GM12891 (cell line): ENCODE results near the gene FXYD3.
"Not testable (repeated sequence)": the region's sequence is repeated elsewhere in the genome, so short reads cannot be mapped to it uniquely, and the experiment has no call there.

Experiments used
- DNase-seq: peaks from one replicate; pipeline ENCODE4 v3.0.0; 2011; ENCODE audit warnings: low spot score; ENCODE audit not compliant: insufficient read length
- FAIRE-seq: peaks from 2 replicates; lab custom pipeline; 2011; peaks lifted over from hg19 to GRCh38; lab: Jason Lieb, UNC
- PAX5 ChIP-seq: IDR thresholded peaks from 2 replicates; pipeline ENCODE4 v1.6.1; 2011; ENCODE audit warnings: low read length, moderate library complexity, mild to moderate bottlenecking; ENCODE audit not compliant: insufficient read depth, severe bottlenecking
- POLR2A ChIP-seq: IDR thresholded peaks from 2 replicates; pipeline ENCODE4 v1.6.1; 2011; ENCODE audit warnings: low read depth, low read length, control low read depth
- POLR2AphosphoS5 ChIP-seq: IDR thresholded peaks from 2 replicates; pipeline ENCODE4 v1.6.1; 2011; ENCODE audit warnings: low read depth, low read length, control low read depth
- POU2F2 ChIP-seq: IDR thresholded peaks from 2 replicates; pipeline ENCODE4 v1.6.1; 2011; ENCODE audit warnings: low read depth, mild to moderate bottlenecking, control low read depth, low read length, moderate library complexity
- SPI1 ChIP-seq: IDR thresholded peaks from 2 replicates; pipeline ENCODE4 v1.6.1; 2011; ENCODE audit warnings: low read depth, low read length, control low read depth
- TAF1 ChIP-seq: IDR thresholded peaks from 2 replicates; pipeline ENCODE4 v1.6.1; 2011; ENCODE audit warnings: low read depth, low read length, control low read depth

Gene FXYD3

DNA sequence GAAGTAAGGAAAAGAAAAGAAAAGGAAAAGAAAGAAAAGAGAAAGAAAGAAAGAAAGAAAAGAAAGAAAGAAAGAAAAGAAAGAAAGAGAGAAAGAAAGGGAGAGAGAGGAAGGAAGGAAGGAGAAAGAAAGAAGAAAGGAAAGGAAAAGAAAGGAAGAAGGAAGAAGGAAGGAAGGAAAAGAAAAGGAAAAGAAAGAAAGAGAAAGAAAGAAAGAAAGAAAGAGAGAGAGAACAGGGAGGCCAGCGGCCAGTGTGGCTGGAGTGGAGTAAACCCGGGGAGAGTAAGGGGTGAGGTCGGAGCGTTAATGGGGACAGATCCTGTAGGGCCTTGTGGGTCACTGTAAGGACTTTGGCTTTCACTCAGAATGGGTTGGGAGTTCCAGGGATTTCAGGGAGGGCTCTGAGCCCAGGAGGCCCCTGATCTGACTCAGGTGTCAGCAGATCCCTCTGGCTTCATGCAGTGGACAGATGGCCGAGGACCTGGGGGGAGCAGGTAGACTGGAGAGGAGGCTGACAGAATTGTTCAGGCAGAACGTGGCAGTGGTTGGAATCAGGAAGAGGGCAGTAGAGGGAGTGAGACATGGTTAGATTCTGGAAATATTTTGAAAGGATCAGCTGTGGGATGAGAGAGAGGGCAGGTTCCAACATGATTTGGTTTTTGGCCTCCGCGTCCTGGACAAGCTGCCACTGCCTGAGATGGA lies 19.8 kb upstream of the FXYD3 start:
- FAIRE-seq (no peak), DNase-seq (no peak)
- TF ChIP-seq SPI1: no peak
- TF ChIP-seq PAX5: no peak
- no peak for TF ChIP-seq POLR2A
- no peak for TF ChIP-seq POU2F2

- no peak for DNase-seq
- TF ChIP-seq TAF1: no peak
- TF ChIP-seq POLR2AphosphoS5: no peak
- TF ChIP-seq POU2F2: no peak
- TF ChIP-seq POLR2A: no peak
- no peak for TF ChIP-seq PAX5
- no peak for TF ChIP-seq SPI1
- no peak for FAIRE-seq
Observed at GRCh38 chr19:35098413-35099049, 17.1 kb upstream of the FXYD3 start.

DNA sequence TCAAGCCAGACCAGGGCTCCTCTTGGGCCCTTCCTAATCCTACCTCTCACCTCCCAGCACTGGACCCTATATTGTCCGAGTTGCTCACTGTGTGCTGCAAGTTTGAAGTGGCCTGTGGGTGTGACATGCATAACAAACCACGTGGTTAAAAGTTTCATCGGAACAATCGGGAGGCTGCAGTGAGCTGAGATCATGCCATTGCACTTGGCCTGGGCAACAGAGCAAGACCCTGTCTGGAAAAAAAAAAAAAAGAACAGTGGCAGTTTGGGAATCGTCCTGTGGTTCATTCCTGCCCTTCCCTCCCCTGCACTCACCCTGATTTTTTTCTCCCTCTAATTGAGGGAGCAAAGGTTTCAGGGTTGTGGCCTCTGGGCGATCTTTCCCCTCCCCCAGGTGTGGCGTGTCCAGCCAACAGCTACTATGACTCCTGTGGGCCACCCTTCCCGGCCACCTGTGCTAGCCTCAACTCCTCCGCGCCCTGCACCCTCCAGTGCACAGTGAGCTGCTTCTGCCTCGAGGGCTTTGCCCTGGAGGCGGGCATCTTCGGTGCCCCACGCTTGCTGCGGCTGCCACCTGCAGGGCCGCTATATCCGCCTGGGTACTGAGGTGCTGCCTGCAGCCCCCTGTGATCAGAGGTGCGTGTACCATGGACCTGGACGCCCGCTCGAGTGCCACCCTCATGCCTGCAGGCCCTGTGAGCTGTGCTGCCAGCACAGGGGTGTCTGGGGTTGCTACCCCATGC lies 16.3 kb upstream of the FXYD3 start:
- TF ChIP-seq POLR2A (no peak), TAF1 (no peak), POU2F2 (no peak), PAX5 (no peak), SPI1 (no peak)
- FAIRE-seq: no peak
- no peak for DNase-seq

GRCh38 chr19:35099897-35100275 lies 15.7 kb upstream of the FXYD3 start:
- TF ChIP-seq POU2F2 (no peak), PAX5 (no peak), POLR2AphosphoS5 (no peak), SPI1 (no peak), TAF1 (no peak), POLR2A (no peak)
- DNase-seq: no peak
- FAIRE-seq: no peak

- no peak for FAIRE-seq
- TF ChIP-seq TAF1 (no peak), POLR2A (no peak), POU2F2 (no peak), POLR2AphosphoS5 (no peak), SPI1 (no peak), PAX5 (no peak)
- no peak for DNase-seq
Observed at GRCh38 chr19:35100588-35101533, 14.8 kb upstream of the FXYD3 start.

DNA sequence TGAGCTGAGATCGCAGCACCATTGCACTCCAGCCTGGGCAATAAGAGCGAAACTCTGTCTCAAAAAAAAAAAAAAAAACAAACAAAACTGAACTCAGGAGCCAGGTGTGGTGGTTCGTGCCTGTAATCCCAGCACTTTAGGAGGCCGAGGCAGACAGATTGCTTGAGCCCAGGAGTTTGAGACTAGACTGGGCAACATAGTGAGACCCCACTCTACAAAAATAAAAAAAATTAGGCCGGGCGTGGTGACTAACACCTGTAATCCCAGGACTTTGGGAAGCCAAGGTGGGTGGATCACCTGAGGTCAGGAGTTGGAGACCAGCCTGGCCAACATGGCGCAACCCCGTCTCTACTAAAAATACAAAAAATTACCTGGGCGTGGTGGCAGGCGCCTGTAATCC lies 13.7 kb upstream of the FXYD3 start:
- FAIRE-seq, DNase-seq: not testable (repeated sequence)

GRCh38 chr19:35103614-35104013 lies 12.0 kb upstream of the FXYD3 start:
- not testable (repeated sequence) for FAIRE-seq, DNase-seq

- TF ChIP-seq POLR2A (no peak), SPI1 (no peak), TAF1 (no peak), POLR2AphosphoS5 (no peak), PAX5 (no peak), POU2F2 (no peak)
- no peak for FAIRE-seq
- no peak for DNase-seq
Observed at GRCh38 chr19:35104361-35104760, 11.3 kb upstream of the FXYD3 start.

DNA sequence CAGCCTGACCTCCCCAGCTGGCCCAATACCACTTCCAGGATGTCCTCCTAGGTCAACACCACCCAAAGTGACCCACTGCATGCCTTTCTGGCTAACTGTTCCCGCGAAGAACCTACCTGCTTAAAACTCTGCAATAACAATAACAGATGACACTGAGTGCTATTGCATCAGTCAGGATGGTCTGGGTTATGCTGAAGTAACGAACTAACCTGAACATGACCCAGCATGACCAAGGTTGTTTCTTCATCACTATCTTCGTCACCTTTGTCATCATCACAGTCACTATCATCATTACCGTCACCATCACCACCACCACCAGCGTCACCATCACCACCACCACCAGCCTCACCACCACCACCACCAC lies 10.6 kb upstream of the FXYD3 start:
- DNase-seq: no peak
- TF ChIP-seq PAX5 (no peak), POLR2AphosphoS5 (no peak), TAF1 (no peak), POLR2A (no peak), SPI1 (no peak), POU2F2 (no peak)
- no peak for FAIRE-seq
